Mammary epithelial cell (primary cell): ENCODE measurements around the gene SPSB4.

Experiments
- EZH2 ChIP-seq: IDR thresholded peaks from 2 replicates; pipeline ENCODE4 v1.6.1; 2012; ENCODE audit warnings: low read length, inconsistent platforms, borderline replicate concordance
- TF ChIP-seq, protein P1 (sequence below), 2 donors: IDR thresholded peaks in 1 of 2; conservative IDR thresholded peaks in 1 of 2; 2 replicates each; pipeline ENCODE4 v1.5.1; 2011 to 2012; ENCODE audit warnings: inconsistent platforms in 2 of 2, low read length in 2 of 2, mild to moderate bottlenecking in 2 of 2, control low read depth in 1 of 2, low read depth in 1 of 2; ENCODE audit not compliant: insufficient read depth in 1 of 2; ENCODE audit errors: extremely low read depth in 1 of 2

DNA sequence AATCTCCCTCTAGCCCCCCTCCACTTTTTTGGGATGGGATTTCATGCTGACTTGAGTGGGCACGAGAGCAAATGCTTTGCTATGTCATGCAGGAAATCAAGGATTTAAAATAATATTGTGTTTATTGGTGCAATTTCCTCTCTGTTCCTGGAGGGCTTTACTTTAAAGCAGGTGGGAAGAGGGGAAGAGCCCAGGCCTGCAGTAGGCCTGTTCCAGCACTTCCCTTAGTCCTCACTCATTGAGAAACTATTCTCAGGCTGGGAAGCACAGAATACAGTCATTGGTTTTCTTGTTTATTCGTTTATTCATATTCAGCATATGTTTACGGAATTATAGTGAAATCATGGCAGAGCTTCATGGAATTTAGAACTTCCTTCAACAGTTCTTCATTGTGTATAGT, 41.7 kb upstream of the SPSB4 start:
- TF ChIP-seq, protein P1, sequence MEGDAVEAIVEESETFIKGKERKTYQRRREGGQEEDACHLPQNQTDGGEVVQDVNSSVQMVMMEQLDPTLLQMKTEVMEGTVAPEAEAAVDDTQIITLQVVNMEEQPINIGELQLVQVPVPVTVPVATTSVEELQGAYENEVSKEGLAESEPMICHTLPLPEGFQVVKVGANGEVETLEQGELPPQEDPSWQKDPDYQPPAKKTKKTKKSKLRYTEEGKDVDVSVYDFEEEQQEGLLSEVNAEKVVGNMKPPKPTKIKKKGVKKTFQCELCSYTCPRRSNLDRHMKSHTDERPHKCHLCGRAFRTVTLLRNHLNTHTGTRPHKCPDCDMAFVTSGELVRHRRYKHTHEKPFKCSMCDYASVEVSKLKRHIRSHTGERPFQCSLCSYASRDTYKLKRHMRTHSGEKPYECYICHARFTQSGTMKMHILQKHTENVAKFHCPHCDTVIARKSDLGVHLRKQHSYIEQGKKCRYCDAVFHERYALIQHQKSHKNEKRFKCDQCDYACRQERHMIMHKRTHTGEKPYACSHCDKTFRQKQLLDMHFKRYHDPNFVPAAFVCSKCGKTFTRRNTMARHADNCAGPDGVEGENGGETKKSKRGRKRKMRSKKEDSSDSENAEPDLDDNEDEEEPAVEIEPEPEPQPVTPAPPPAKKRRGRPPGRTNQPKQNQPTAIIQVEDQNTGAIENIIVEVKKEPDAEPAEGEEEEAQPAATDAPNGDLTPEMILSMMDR (conservative IDR thresholded peaks at IDR 0.05 in 1 of 2, IDR thresholded peaks at IDR 0.05 in 1 of 2; ENCODE audit: extremely low read depth in 1 of 2, insufficient read depth in 1 of 2, low read depth in 1 of 2, low read length in 2 of 2), result no peak
- no peak for TF ChIP-seq EZH2
